H9 (cell line): Measurements from ENCODE around the gene FTO. TPM values are rescaled to one million over a fixed set of nuclear protein-coding genes. Genes with fewer than 3 reads are reported as not detected.

ENCODE experiments used
- DNase-seq: peaks from one replicate; pipeline ENCODE4 v3.0.0-alpha.2; 2017
- H2AFZ ChIP-seq: one replicate; pipeline ENCODE4 v1.6.1; 2013; ENCODE audit warnings: mild to moderate bottlenecking, low read length, control low read depth, moderate library complexity
- H2AK5ac ChIP-seq: 2 replicates; pipeline ENCODE4 v1.6.1; 2013; ENCODE audit warnings: low read length, control low read depth, mixed read lengths; ENCODE audit not compliant: insufficient read length
- H2BK120ac ChIP-seq: one replicate; pipeline ENCODE4 v1.6.1; 2013; ENCODE audit warnings: low read depth, mild to moderate bottlenecking, low read length, control low read depth, inconsistent platforms; ENCODE audit not compliant: poor library complexity, severe bottlenecking
- H2BK12ac ChIP-seq: 2 replicates; pipeline ENCODE4 v1.6.1; 2013; ENCODE audit warnings: low read length, control low read depth, mixed read lengths, low read depth; ENCODE audit not compliant: insufficient read length
- H2BK15ac ChIP-seq: 2 replicates; pipeline ENCODE4 v1.6.1; 2013; ENCODE audit warnings: low read depth, low read length, control low read depth
- H2BK20ac ChIP-seq: one replicate; pipeline ENCODE4 v1.6.1; 2013; ENCODE audit warnings: low read depth, mild to moderate bottlenecking, low read length, control low read depth, inconsistent platforms; ENCODE audit not compliant: poor library complexity, severe bottlenecking
- H2BK5ac ChIP-seq: 2 replicates; pipeline ENCODE4 v1.6.1; 2013; ENCODE audit warnings: low read length, control low read depth, mixed read lengths; ENCODE audit not compliant: insufficient read length
- H3K14ac ChIP-seq: 2 replicates; pipeline ENCODE4 v1.6.1; 2013; ENCODE audit warnings: low read length, control low read depth; ENCODE audit not compliant: insufficient read depth
- H3K18ac ChIP-seq: 2 replicates; pipeline ENCODE4 v1.6.1; 2013; ENCODE audit warnings: low read depth, mild to moderate bottlenecking, mixed read lengths, low read length, control low read depth; ENCODE audit not compliant: insufficient read length
- H3K23ac ChIP-seq: 2 replicates; pipeline ENCODE4 v1.6.1; 2013; ENCODE audit warnings: low read length, control low read depth, mixed read lengths, low read depth; ENCODE audit not compliant: insufficient read length
- H3K23me2 ChIP-seq: 2 replicates; pipeline ENCODE4 v1.6.1; 2013; ENCODE audit warnings: low read depth, mild to moderate bottlenecking, mixed read lengths, low read length, control low read depth; ENCODE audit not compliant: insufficient read length, poor library complexity, severe bottlenecking
- H3K27ac ChIP-seq: 2 replicates; pipeline ENCODE4 v1.5.1; 2013; ENCODE audit warnings: low read length, control low read depth, mixed read lengths, low read depth; ENCODE audit not compliant: insufficient read length
- H3K27me3 ChIP-seq: 2 replicates; pipeline ENCODE4 v1.6.1; 2013; ENCODE audit warnings: low read length, control low read depth, inconsistent platforms; ENCODE audit not compliant: insufficient read depth
- H3K4ac ChIP-seq: 2 replicates; pipeline ENCODE4 v1.6.1; 2013; ENCODE audit warnings: low read depth, mild to moderate bottlenecking, control low read depth, inconsistent platforms, low read length, moderate library complexity
- H3K4me1 ChIP-seq: 2 replicates; pipeline ENCODE4 v1.6.1; 2013; ENCODE audit warnings: low read length, control low read depth, inconsistent platforms; ENCODE audit not compliant: insufficient read depth
- H3K4me2 ChIP-seq: 2 replicates; pipeline ENCODE4 v1.6.1; 2013; ENCODE audit warnings: low read length, control low read depth, mixed read lengths; ENCODE audit not compliant: insufficient read length, insufficient read depth
- H3K56ac ChIP-seq: 2 replicates; pipeline ENCODE4 v1.6.1; 2013; ENCODE audit warnings: low read depth, mild to moderate bottlenecking, mixed read lengths, low read length, control low read depth; ENCODE audit not compliant: insufficient read length
- H3K79me1 ChIP-seq: 2 replicates; pipeline ENCODE4 v1.6.1; 2013; ENCODE audit warnings: low read depth, mild to moderate bottlenecking, moderate library complexity, low read length, control low read depth, inconsistent platforms; ENCODE audit not compliant: insufficient read depth, poor library complexity, severe bottlenecking
- H3K79me2 ChIP-seq: 2 replicates; pipeline ENCODE4 v1.6.1; 2013; ENCODE audit warnings: low read length, control low read depth, inconsistent platforms; ENCODE audit not compliant: insufficient read depth
- H3K9ac ChIP-seq: 2 replicates; pipeline ENCODE4 v1.6.1; 2013; ENCODE audit warnings: low read length, control low read depth, mixed read lengths; ENCODE audit not compliant: insufficient read length; ENCODE audit errors: extremely low read depth
- H3K9me3 ChIP-seq: one replicate; pipeline ENCODE4 v1.6.1; 2013; ENCODE audit warnings: low read depth, low read length, inconsistent platforms; ENCODE audit not compliant: control insufficient read depth
- H3T11ph ChIP-seq: one replicate; pipeline ENCODE4 v1.6.1; 2013; ENCODE audit warnings: mild to moderate bottlenecking, low read length, control low read depth, inconsistent platforms
- H4K20me1 ChIP-seq: one replicate; pipeline ENCODE4 v1.6.1; 2013; ENCODE audit not compliant: control insufficient read depth, insufficient read length, insufficient read depth
- H4K5ac ChIP-seq: 2 replicates; pipeline ENCODE4 v1.6.1; 2013; ENCODE audit warnings: low read depth, mild to moderate bottlenecking, mixed read lengths, low read length, control low read depth; ENCODE audit not compliant: insufficient read length
- H4K8ac ChIP-seq: replicated peaks from 2 replicates; pipeline ENCODE4 v1.6.1; 2013; ENCODE audit warnings: low read length, control low read depth, mixed read lengths, low read depth; ENCODE audit not compliant: insufficient read length
- H4K91ac ChIP-seq: 2 replicates; pipeline ENCODE4 v1.6.1; 2013; ENCODE audit warnings: low read depth, mild to moderate bottlenecking, moderate library complexity, mixed read lengths, low read length, control low read depth; ENCODE audit not compliant: insufficient read length
- H3K27ac Mint-ChIP-seq, 3 experiments: 2 replicates in 2 of 3; 3 replicates in 1 of 3; pipeline ENCODE4 v1.8.0; 2020 to 2021; ENCODE audit warnings: mixed read lengths in 3 of 3, mild to moderate bottlenecking in 1 of 3, moderate library complexity in 1 of 3
- H3K27me3 Mint-ChIP-seq: 2 replicates; pipeline ENCODE4 v1.8.0; 2021; ENCODE audit warnings: low read depth, mild to moderate bottlenecking, moderate library complexity, mixed read lengths
- H3K36me3 Mint-ChIP-seq, 3 experiments: 2 replicates in 2 of 3; 3 replicates in 1 of 3; pipeline ENCODE4 v1.8.0; 2020 to 2021; ENCODE audit warnings: low read depth in 3 of 3, mixed read lengths in 3 of 3; ENCODE audit not compliant: insufficient read depth in 1 of 3
- H3K4me1 Mint-ChIP-seq, 2 experiments: 2 replicates each; pipeline ENCODE4 v1.8.0; 2020; ENCODE audit warnings: mixed read lengths in 2 of 2
- H3K4me3 Mint-ChIP-seq, 2 experiments: 2 replicates in 1 of 2; 3 replicates in 1 of 2; pipeline ENCODE4 v1.8.0; 2020 to 2021; ENCODE audit warnings: mild to moderate bottlenecking in 2 of 2, mixed read lengths in 2 of 2, moderate library complexity in 1 of 2
- H3K9me3 Mint-ChIP-seq, 2 experiments: 2 replicates in 1 of 2; 3 replicates in 1 of 2; pipeline ENCODE4 v1.8.0; 2020; ENCODE audit warnings: mild to moderate bottlenecking in 2 of 2, mixed read lengths in 2 of 2, moderate library complexity in 1 of 2
- WGBS: extraction: QIAGEN DNeasy Blood & Tissue Kit; methylation state at CpG from one replicate; pipeline ENCODE4 v1.1.7; 2013; ENCODE audit warnings: missing lambda C conversion rate, low lambda C conversion rate, mixed read lengths; ENCODE audit not compliant: insufficient read length; ENCODE audit errors: extremely low coverage; 5-methylcytosine and 5-hydroxymethylcytosine counted together
- total RNA-seq: library from RNA; stranded (reverse); gene quantifications from 2 replicates; pipeline ENCODE4 v1.2.1, GENCODE V29; 2021
- TF ChIP-seq, protein P1 (sequence below): fragments of 200-600 bp; sonication (generic); conservative IDR thresholded peaks from 3 replicates; pipeline ENCODE4 v1.8.0; 2021; ENCODE audit warnings: antibody characterized with exemption, mild to moderate bottlenecking

The FTO gene
- total RNA-seq, 1 experiment from 2014 or later: 67.9 TPM

DNA sequence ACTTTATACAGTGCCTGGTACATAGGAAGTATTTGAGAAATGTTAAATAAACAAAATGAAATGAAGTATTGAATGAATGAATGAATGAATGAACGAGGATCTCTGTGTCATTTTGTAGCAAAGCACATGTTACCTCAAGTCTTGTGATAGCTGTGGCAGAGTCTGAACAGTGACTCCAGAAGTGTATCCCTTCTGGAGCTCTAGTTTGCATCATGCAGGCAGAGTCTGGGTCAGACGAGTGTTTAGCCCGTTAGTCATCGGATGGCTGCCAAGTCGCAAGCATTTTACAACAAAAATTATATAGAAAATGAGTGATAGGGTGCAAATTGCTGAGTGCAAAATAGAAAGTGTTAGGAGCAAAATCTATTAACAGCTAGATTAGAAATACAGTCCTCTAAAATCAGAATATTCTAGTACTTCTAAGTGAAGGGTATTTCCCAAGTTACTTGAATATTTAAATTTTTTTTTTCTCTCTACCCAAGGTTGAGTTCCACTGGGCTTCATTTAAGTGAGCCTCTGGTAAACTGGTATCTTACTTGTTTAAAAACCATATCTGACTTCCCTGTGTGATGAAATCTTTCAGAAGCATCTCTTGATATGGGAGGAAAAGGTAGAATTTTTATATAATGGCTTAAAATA lies 113.3 kb downstream of the FTO start:
- Histone ChIP-seq H3K9ac (no peak overlapping the region), H4K20me1 (no peaks in the 10 kb centered on the region), H3K4me1 (no peaks in the 10 kb centered on the region), H3T11ph (no peak overlapping the region), H3K4me2 (no peak overlapping the region), H4K91ac (no peak overlapping the region), H3K4ac (no peak overlapping the region), H3K27me3 (no peaks in the 10 kb centered on the region), H3K14ac (no peak overlapping the region), H3K79me2 (no peaks in the 10 kb centered on the region), H2BK5ac (no peak overlapping the region), H3K9me3 (no peaks in the 10 kb centered on the region), H4K5ac (no peak overlapping the region), H2AFZ (no peak overlapping the region), H2BK12ac (no peak overlapping the region), H2BK120ac (no peak overlapping the region), H3K23ac (no peak overlapping the region), H2BK15ac (no peak overlapping the region), H3K56ac (no peak overlapping the region), H2BK20ac (no peak overlapping the region), H3K23me2 (no peaks in the 10 kb centered on the region), H3K27ac (no peak overlapping the region), H3K79me1 (no peaks in the 10 kb centered on the region), H2AK5ac (no peak overlapping the region), H4K8ac (no peak overlapping the region), H3K18ac (no peak overlapping the region)
- Mint-ChIP-seq H3K4me3 (no peak overlapping the region), H3K27ac (0 out of 7 replicates have a peak overlapping the region, but pooled peaks of 1 of the 3 experiments have one; percentile 22), H3K4me1 (0 out of 4 replicates have a peak, but pooled peaks cover 0 to 8% of the 10 kb centered on the region in 2 experiments), H3K36me3 (peaks cover 0 to 7% (median 5%) of the 10 kb centered on the region in 3 experiments; a peak in 4 of 7 replicates), H3K27me3 (no peaks in the 10 kb centered on the region), H3K9me3 (no peaks in the 10 kb centered on the region)
- DNase-seq: no peak
- WGBS: 100% methylated on average over 1 of the region's 5 CpGs
- TF ChIP-seq, protein P1, sequence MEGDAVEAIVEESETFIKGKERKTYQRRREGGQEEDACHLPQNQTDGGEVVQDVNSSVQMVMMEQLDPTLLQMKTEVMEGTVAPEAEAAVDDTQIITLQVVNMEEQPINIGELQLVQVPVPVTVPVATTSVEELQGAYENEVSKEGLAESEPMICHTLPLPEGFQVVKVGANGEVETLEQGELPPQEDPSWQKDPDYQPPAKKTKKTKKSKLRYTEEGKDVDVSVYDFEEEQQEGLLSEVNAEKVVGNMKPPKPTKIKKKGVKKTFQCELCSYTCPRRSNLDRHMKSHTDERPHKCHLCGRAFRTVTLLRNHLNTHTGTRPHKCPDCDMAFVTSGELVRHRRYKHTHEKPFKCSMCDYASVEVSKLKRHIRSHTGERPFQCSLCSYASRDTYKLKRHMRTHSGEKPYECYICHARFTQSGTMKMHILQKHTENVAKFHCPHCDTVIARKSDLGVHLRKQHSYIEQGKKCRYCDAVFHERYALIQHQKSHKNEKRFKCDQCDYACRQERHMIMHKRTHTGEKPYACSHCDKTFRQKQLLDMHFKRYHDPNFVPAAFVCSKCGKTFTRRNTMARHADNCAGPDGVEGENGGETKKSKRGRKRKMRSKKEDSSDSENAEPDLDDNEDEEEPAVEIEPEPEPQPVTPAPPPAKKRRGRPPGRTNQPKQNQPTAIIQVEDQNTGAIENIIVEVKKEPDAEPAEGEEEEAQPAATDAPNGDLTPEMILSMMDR: no peak
